CD4-positive, alpha-beta T cell treated with Interleukin-17A for 4 hours (primary cell): Measurements from ENCODE around the gene GLP1R.

ENCODE experiments used
- DNase-seq: peaks from one replicate; pipeline ENCODE4 v3.0.0-alpha.2; 2020; ENCODE audit warnings: mixed read lengths

The GLP1R gene

GRCh38 chr6:39048481-39049399 is at the start of gene GLP1R:
TSS of gene GLP1R (plus strand) at chr6:39048781. CDS start at chr6:39048841, 60 bp downstream.
- DNase-seq, result no peak

GRCh38 chr6:39003072-39003471 is 45.5 kb upstream of the GLP1R start:
- no peak for DNase-seq

GRCh38 chr6:39003492-39003891 is 45.1 kb upstream of the GLP1R start:
- DNase-seq, result no peak

DNA sequence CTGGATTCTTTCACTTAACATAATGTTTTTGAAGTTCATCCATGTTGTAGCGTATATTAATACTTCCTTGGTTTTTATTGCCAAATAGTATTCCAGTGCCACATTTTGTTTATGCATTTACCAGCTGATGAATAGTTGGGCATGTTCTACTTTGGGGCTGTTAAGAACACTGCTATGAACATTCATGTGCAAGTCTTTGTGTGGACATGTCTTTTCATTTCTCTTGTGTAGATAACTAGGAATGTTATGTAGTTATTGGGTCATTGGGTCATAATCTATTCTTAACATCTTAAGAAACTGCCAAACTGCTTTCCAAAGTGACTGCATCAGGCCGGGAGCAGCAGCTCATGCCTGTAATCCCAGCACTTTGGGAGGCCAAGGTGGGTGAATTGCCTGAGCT is 43.8 kb upstream of the GLP1R start:
- no peak for DNase-seq

DNA sequence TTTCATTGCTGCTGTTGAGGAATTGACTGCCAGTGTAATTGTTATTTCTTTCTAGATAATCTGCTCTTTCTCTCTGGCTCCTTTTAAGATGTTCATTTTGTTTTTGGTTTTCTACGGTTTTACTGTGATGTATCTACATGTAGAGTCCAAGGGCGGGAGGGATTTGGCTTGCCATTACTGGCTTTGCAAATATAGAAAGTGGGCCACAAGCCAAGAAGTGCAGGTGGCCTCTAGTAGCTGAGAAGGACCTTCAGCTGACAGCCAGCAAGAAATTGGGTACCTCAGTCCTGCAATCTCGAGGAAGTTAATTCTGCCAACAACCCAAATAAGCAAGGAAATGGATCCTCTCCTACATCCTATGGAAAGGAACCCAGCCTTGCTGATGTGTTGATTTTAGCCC is 42.8 kb upstream of the GLP1R start:
- no peak for DNase-seq

DNA sequence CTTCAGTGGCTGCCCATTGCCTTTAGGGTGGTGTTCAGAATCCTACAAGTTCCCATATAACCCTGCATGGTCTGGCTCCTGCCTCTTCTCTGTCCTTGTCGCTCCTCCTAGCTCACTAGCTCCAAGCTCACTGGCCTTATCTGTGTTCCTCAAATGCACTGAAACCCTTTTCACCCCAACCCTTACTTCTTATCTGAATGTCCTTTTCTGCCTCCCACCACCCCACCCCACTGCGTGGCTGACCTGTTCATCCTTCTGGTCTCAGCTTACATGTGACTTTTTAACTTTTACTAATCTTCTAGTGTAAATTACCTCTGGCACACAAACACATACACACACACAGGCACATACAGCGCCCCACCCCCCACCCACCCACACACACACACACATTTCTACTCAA is 41.0 kb upstream of the GLP1R start:
- no peak for DNase-seq

GRCh38 chr6:39008737-39009136 is 39.8 kb upstream of the GLP1R start:
- no peak for DNase-seq

DNA sequence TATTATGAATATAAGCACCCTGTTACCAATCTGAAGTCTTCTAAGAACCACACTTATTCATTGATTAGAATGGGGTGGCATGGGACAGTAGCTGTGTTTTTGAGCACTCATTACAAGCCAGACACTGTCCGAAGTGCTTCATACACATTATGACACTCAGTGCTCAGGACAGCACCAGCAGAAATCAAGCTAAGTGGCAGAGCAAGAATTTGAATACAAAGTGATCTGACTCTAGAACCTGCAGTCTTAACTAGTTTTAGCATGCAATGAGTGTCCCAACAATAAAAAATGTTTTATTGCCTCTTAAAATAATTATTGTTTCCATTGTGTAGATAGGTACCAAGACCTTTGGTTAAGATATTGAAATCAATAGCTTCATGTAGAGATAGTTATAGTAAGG is 39.1 kb upstream of the GLP1R start:
- no peak for DNase-seq

GRCh38 chr6:39016839-39017546 is 31.6 kb upstream of the GLP1R start:
- DNase-seq, result no peak

GRCh38 chr6:39017547-39017880 is 31.1 kb upstream of the GLP1R start:
- DNase-seq, result no peak

- DNase-seq, result no peak
Observed at GRCh38 chr6:39018103-39018502, 30.5 kb upstream of the GLP1R start.

GRCh38 chr6:39020136-39020535 is 28.4 kb upstream of the GLP1R start:
- no peak for DNase-seq

DNA sequence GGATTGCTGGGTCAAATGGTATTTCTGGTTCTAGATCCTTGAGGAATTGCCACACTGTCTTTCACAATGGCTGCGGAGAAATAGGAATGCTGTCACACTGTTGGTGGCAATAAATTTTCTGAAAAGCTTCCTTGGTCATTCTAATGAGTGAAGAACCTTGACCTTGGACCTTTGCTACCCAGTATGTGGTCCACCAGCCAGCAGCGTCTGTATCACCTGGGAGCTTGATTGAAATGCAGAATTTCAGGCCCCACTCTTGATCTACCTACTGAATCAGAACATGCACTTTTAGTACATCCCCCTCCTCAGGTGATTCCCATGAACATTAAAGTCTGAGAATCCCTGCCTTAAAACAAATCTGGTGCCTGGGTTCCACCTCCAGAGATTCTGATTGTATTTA is 27.5 kb upstream of the GLP1R start:
- no peak for DNase-seq

GRCh38 chr6:39021779-39022178 is 26.8 kb upstream of the GLP1R start:
- no peak for DNase-seq

- no peak for DNase-seq
Observed at GRCh38 chr6:39026175-39026574, 22.4 kb upstream of the GLP1R start.

DNA sequence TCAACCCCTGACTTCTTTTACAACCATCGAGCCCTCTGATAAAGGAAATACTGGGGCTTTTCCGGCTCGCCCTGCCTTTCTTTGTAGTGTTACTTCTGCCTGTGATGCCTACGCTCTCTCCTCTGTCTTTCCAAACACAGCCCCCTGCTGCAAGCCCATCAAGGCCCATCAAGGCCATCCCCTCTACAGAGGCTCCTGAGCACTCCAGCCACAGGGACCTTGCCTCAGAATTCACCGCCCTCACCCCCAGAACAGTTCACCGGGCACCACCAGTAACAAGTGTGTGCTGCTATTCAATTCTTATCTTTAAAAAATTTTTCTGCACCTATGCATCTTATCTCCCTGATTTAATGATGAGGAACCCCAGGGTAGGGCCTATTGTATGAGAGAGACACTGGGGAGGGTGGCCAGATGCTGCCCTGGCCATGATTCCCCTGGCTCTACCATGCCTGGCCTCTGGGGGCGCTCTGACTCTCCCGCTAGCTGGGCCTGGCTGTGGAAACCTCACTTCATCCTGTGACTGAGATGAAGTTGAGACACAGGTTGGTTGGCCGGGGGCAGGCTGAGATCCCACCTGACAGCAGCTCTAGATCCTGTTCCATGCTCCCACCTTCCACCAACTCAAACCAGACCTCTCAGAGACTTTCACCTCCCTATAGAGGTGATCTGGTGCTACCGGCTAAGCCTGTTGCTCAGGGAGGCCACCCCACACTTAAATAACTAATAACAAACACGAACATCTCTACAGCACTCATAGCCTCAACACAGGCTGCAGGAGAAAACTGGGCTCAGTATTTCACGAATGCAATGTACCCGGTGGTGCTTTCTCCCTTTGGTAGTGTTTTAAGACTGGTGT is 19.2 kb upstream of the GLP1R start:
- DNase-seq, result peak; percentile 29

GRCh38 chr6:39035681-39036080 is 12.9 kb upstream of the GLP1R start:
- no peak for DNase-seq

DNA sequence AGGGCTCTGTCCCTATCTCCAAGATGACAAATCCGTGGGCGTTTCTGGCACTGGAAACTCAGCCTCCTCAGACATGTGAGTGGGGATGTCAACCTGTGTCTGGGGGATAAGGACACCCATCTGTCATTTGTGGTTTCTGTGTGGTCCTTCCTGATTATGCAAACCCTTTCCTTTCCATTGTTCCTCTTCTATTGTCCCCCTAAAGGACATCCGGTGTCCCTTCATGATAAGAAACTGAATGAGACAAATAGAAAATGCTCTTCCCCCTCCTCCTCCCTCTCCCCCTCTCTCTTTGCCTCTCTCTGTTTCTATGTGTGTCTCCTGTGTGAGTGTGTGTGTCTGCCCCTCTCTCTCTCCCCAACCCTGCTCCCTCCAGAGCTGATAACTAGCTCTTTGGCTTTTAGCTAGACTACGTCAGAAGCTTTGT is 11.5 kb upstream of the GLP1R start:
- no peak for DNase-seq

DNA sequence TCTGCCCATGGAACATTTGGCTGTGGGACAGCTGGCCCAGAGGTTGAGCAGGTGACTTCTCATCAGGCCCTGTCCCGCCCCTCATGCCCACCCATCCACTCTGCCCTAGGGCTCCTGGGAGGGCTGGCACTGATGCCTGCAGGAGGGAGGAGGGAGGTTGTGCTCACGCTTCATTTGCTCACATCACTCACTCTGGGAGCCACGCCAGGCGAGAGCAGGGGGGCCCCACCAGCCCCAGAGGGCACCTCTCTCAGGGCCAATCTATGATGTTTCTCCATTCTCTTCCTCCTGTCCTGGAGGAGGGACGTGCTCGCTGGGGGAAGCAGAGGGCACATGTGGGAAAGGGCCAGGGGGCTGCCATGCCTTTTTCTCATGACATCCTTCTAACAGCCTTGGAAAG is 10.9 kb upstream of the GLP1R start:
- DNase-seq, result no peak

- no peak for DNase-seq
Observed at GRCh38 chr6:39040080-39040673, 8.4 kb upstream of the GLP1R start.

GRCh38 chr6:39041072-39041471 is 7.5 kb upstream of the GLP1R start:
- DNase-seq, result no peak

DNA sequence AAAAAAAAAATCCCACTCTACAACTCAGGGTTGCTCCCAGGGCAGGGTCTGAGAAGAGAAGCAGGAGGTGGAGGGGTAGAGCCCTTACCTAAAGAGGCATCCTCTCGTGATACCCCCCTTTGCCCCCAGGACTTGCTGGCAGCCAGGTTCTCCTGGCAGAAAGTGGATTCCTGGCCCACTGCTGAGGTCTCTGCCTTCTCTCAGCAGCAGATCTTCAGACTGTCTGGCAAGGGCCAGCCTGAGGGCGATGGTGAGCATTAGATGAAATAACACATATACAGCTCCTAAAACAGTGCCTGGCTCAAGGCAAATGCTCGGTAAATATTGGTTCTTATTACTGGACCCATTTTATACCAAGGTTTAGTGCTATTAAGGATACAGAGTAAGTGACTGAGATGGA is 4.8 kb upstream of the GLP1R start:
- DNase-seq, result no peak

- DNase-seq, result no peak
Observed at GRCh38 chr6:39044181-39044580, 4.4 kb upstream of the GLP1R start.
